GM19023 (cell line): ENCODE data around the gene YOD1.
"Not testable (repeated sequence)": the region's sequence is repeated elsewhere in the genome, so short reads cannot be mapped to it uniquely, and the experiment has no call there.

Experiments
- ATAC-seq: cut with Tn5 transposase; IDR thresholded peaks from one replicate; pipeline ENCODE4 v1.9.1; 2021; ENCODE audit warnings: mild to moderate bottlenecking, moderate library complexity; ENCODE audit not compliant: unreplicated experiment

The YOD1 gene

DNA sequence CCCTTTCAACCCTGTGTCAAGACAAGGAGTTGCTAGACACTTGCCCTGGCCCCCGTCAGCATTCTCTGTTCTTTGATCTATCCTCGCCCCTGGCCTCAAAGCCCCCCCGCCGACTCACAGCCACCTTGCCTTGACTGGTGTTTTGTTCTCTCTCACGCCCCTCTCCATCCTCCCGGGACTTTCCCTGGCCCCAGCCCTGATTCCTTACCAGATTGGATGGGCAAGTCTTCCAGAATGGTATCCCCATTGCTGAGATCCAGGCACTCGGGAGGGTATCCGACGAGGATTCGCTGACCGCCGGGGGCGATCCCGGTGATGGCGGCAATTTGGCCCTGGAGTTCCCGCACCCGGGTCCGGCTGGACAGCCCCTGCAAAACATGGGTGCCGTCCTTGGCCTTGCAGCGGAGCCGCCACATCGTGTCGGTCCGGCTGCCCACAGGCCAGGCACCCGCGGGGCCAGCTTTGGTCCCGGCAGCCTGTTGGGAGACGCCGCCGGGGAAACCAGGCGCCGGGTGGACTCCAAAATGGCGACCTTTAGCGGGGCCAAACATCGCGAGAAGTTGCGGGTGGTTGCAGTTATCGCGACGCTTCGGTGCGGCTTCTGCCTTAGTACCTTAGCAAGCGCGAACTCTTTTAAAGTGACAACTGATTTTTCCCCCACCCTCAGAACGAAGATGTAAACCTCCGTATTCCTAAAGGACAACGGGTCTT is 373 bp downstream of the YOD1 start:
- ATAC-seq = peak; percentile 53

DNA sequence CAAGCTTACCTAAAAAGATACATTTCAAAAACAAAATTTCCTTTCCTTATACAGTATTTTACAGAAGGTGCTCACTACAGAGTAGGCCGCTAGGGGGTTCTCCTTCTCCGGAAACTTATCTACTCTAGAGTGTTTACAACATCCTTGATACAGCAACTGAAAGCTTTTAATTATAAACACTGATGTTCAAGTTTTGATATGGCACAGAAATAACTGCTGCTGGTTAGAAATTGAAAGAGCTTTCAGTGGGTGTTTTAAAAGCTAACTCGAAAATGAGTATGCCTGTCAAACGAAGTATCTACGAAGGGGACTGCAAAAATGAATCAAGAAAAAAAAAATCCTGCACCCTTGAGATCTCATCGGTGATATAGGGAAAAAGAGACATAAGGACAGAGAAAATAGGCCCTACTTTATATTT is 1.0 kb downstream of the YOD1 start:
- ATAC-seq = no peak

GRCh38 chr1:207049514-207049913 is 1.5 kb downstream of the YOD1 start:
- ATAC-seq = no peak

- ATAC-seq = no peak
Measured at GRCh38 chr1:207049054-207049453, 2.0 kb downstream of the YOD1 start.

- no peak for ATAC-seq
Measured at GRCh38 chr1:207048041-207048440, 3.0 kb downstream of the YOD1 start.

- no peak for ATAC-seq
Measured at GRCh38 chr1:207047505-207047904, 3.5 kb downstream of the YOD1 start.

DNA sequence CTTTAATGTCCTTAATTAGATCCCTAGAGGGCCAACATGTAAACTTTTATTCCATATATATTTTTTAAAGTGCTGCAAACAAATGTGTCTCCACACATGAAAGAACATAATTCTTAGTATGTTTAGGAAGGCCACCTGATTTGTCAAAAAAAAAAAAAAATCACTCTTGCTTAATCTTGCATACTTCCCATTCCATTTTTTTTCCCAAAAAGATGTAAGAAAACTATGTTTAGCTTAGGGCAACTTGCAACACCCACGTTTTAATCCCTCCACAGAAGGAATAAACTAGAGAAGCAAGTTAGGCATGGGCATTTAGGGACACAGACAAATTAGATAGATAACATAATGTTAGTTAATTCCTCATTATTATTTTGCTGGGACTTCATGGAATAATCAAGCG is 5.6 kb downstream of the YOD1 start:
- no peak for ATAC-seq

- not testable (repeated sequence) for ATAC-seq
Measured at GRCh38 chr1:207041397-207041796, 9.6 kb downstream of the YOD1 start.

- no peak for ATAC-seq
Measured at GRCh38 chr1:207040181-207040533, 10.9 kb downstream of the YOD1 start.

DNA sequence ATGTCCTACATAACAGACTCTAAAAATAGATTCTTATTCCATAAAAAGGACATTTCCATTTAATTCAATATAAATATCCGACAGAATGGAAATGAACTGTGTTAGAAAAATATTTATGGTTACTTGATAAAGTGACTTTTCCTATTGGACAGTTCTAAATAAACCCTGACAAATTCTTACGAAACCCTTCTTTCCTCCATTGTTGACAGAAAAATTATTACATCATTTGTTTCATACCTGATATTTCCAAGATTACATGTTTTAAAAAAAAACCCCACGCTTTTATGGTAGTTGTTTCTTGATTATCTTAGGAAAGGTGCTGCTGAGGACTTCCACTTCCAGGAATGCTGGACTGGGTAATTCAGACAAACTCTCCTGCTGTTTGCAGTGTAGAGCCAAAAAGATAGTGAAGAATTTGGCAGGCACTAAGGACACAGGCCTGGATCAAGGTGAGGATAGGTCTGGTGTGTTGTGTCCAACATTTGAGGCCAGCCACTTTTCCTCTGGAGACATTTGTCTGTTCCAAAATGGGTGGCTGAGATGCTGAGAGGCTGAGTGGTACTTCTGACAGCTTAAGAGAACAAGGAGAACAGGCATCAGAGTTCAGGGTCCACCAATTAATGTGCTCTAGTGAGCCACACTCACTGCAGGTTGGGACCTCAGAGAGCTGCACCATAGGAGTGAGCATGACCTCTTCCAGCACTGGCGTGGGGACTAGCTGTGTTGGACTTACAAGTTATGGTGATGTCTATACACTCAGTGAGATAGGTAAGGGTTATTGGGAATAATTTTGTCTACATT is 11.4 kb downstream of the YOD1 start:
- ATAC-seq = no peak

- no peak for ATAC-seq
Measured at GRCh38 chr1:207036865-207037264, 14.1 kb downstream of the YOD1 start.

DNA sequence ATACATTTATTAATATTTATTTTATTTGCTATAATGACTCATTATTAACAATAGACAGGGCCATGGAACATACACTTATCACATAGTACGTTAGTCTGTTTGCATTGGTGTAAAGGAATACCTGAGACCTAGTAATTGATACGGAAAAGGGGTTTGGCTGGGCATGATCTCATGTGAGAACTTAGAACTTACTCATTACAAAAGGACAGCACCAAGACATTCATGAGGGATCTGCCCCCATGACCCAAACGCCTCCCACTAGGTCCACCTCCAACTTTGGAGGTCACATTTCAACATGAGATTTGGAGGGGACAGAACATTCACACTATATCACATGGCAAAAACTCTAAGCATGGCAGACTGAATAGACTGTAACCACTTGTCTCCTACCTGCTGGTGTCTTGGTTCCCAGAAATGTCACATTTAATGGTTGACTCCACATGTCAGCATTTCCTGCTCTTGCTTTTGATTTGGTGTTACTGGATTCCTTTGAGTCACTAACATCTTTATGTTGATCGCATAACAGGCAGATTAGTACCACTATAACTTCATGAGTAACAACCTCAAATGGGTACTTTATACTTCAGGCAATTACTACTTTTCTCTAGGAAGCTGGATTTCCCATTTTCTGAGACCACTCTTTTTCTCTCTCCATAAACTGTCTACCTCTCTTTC is 15.0 kb downstream of the YOD1 start:
- ATAC-seq = no peak

- ATAC-seq = no peak
Measured at GRCh38 chr1:207034998-207035397, 16.0 kb downstream of the YOD1 start.

DNA sequence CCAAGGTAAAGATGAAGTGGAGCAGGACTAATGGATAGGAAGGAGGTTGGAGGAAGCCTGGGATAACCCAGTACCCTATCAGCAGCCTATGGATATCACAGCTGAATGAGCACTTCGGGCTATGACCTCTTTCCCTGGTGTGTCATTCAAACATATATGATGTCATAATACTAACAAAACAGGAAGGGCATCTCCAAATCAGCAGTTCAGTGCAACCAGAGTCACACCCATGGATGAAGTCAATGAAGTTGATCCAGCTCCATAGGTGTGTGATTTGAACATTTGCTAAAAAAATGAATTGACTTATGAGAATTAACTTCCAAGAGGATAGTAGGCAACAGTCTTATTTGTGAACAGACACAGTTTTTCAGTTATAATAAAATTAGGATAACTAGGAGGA is 16.8 kb downstream of the YOD1 start:
- no peak for ATAC-seq

DNA sequence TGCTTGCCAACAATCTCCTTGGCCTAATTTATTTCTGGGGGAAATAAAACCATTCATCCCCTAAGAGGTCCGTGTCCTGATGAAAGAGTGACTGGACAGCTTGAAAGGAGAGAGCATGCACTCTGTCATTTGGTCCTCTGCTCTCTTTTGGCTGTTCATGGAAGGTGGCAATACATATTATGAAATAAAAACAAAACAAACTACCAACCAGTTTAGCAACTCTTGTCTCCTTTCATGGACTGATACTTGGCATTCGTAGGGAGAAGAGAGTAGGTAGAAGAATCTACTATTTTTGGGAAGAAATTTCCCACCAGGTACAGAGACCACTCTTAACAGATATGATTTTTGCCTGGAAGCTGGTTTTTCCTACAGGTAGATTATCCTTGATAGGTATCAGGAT is 17.7 kb downstream of the YOD1 start:
- no peak for ATAC-seq

DNA sequence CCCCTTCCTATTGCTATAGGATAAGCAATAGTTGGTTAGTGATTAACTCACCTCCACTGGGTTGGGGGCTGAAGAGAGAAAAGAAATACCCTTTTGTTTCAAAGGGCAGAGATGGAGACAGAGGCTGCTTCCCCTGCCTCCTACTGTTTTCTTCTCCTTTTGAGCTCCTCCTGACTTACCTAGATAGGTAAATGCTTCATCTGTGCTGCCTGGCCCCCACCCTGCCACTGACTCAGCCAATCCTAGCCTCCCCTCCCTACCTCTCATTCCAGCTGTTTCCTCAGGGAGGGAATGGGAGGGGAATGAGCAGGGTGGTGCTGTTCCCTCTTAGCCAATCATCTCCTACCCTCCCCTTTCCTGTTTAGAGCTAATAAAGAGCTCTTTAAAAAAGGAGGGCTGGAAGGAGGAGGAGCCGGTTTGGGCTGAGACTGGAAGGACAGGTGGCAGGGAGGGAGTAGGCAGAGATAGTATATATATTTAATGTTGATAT is 18.4 kb downstream of the YOD1 start, which contains the start of gene C1orf116:
Gene C1orf116, minus strand, starts transcription at position 229 of the 490 bp plus-strand sequence. CDS start 5,158 bp downstream, outside the sequence.
- ATAC-seq = no peak

DNA sequence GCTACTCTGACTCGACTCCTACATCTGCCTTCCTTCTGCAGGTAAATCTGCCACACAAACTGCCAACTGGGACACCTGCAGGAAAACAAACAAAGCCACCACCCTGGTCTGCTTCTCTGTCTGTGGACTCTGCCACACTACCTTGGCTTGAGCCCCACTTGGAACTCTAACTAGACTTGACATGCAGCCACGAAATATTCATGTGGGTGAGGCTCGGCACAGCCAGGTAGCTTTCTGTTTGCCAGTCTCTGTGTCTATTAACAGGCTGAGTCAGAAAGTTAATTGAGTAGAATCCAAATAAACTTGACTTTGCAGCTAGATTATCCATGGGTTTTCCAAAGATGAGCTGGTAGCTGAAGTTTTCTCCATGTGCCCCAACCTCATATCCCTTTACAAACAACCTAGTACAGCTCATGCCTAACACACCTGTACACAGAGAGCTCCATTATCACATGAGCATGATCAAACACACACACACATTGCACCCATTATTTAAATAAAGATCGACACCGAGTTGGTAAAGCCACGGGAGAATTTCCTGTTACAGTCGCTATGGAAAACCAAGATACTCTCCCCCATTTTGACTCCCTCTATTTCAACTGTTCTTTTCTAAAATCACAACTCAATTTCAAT is 19.3 kb downstream of the YOD1 start:
- no peak for ATAC-seq

DNA sequence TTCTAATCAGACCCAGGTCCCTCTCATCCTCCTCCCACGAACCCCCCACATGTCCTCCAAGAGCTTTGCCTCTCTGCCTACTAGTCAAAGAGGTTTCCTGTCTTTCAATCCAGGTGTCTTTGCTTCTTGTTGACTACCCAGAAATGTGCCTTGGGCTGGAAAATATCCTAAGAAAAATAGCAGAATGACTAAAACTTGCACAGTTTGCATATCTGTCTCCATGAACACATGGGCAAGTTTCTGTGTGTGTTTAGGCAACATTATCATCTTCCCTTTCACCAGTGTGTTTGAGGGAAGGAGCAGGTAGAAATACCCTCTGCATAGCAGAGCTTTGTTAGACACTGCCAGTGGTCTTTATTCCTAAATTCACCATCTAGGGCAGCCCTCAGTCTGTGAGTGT is 20.0 kb downstream of the YOD1 start:
- no peak for ATAC-seq

DNA sequence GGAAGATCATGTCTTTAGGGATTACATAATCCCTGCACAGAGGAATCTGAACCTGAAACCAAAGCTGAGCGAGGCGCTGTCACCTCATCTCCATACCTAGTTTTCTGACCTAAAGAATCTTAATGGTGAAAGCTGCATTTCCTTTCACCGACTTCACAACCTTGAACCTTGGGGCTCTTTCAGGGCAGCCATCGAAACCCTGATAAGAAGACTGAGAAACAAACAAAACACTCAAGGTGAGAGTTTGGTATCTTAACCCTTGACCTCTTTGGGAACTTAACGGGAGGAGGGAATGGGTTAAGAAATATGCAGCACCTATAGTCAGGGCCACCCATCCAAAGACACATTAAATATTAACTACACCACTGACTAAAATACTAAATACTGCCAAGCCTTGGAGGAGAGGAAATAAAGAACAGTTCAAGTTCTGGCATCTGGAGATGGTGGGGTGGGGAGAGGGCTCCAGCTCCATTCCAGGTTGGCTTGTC is 20.4 kb downstream of the YOD1 start:
- ATAC-seq = no peak

GRCh38 chr1:207029701-207030521 is 21.1 kb downstream of the YOD1 start:
- no peak for ATAC-seq
